Measurements from ENCODE around the gene LDLR. TPM values are rescaled to one million over a fixed set of nuclear protein-coding genes. Genes with fewer than 3 reads are reported as not detected.

Gene LDLR
- 116 and 121 TPM in 2 replicates for total RNA-seq

GRCh38 chr19:11089254-11090013, at the start of gene LDLR:
Gene LDLR (plus strand): TSS chr19:11089463. CDS start chr19:11089549, 86 bp downstream.
- intact Hi-C loops (cut with micrococcal nuclease): loop anchor here (1.0 to 10.0 kb wide), 14 partner anchors 41 to 985 kb away; partner anchors contain the start of genes ANGPTL6, CARM1, CDKN2D and DNMT1

DNA sequence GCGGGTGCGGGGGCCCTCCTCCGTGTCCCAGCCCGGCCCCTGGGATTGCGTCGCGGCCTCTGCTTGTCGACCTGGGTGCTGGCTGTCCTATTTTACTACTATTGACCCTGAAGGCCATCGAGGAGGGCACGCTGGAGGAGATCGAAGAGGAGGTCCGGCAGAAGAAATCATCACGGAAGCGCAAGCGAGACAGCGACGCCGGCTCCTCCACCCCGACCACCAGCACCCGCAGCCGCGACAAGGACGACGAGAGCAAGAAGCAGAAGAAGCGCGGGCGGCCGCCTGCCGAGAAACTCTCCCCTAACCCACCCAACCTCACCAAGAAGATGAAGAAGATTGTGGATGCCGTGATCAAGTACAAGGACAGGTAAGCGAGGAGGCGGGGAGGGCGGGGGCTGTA, 48.1 kb upstream of the LDLR start:
- intact Hi-C loops (cut with micrococcal nuclease): no loop called here

- intact Hi-C loops (cut with micrococcal nuclease): no loop called here
Observed at GRCh38 chr19:11041966-11042627, 47.2 kb upstream of the LDLR start.

DNA sequence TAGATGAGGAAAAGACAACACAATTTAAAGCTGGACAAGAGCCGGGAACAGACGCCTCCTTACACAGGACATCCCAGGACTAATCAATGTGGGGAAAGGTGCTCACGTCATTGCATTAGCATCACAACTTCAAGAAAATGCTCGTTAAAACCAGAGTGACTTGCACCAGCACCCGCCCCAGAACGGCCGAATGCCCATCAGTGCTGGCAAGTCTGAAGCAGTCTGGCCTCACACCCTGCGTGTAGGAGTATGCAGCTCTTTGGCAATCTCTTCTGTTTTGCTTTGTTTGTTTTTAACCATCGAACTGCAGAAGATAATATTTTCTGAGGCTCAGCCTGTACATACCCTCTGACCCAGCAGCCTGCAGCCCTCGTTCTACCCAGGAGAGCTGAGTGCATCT, 44.8 kb upstream of the LDLR start:
- intact Hi-C loops (cut with micrococcal nuclease): no loop called here

- intact Hi-C loops (cut with micrococcal nuclease): no loop called here
Observed at GRCh38 chr19:11045536-11045935, 43.7 kb upstream of the LDLR start.

DNA sequence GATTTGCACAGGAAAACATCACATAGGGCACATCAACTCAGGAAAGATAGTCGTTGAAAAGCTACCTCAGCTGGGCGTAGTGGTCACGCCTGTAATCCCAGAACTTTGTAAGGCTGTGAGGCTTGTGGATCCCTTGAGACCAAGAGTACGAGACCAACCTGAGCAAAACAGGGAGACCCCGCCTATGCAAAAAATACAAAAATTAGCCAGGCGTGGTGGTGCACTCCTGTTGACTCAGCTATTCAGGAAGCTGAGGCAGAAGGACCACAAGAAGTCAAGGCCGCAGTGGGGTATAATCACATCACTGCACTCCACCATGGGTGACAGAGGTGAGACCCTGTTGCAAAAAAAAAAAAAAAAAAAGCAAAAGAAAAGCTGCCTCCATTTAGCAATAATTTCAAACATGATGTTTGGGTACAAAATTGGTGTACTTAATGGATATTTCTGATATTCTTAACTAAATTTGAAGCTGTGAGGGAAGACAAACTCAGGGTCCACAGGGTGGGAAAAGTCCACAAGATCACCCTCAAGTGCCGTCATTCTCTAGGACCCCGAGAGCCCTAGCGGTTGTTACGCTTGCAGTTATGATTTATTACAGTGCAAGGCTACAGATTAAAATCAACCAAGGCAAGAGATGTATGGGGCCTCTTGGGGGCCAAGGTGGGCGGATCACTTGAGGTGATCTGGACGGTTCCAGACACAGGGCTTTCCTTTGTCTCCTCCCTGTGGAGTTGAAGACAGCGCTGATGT, 42.5 kb upstream of the LDLR start:
- intact Hi-C loops (cut with micrococcal nuclease): no loop called here

DNA sequence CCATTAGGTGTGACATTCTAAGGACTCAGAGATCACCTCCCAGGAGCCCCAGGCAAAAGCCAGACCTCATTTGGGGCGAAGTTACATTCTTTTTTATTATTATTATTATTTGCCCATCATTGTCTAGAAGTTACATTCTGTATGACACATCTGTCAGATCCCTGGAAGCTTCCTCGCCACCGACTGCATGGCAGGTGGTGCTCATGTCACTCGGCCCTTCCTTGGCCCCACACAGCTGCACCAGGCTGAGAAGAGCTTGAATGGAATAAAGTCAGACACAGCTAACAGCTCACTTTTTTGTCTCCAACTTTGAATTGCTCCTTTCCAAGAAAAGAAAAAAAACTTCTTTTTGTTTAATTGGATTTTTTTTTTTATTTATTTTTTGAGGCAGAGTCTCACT, 41.4 kb upstream of the LDLR start:
- intact Hi-C loops (cut with micrococcal nuclease): loop anchor here (2.0 kb wide), 1 partner anchor 43 kb away; no protein-coding TSS in a partner anchor

DNA sequence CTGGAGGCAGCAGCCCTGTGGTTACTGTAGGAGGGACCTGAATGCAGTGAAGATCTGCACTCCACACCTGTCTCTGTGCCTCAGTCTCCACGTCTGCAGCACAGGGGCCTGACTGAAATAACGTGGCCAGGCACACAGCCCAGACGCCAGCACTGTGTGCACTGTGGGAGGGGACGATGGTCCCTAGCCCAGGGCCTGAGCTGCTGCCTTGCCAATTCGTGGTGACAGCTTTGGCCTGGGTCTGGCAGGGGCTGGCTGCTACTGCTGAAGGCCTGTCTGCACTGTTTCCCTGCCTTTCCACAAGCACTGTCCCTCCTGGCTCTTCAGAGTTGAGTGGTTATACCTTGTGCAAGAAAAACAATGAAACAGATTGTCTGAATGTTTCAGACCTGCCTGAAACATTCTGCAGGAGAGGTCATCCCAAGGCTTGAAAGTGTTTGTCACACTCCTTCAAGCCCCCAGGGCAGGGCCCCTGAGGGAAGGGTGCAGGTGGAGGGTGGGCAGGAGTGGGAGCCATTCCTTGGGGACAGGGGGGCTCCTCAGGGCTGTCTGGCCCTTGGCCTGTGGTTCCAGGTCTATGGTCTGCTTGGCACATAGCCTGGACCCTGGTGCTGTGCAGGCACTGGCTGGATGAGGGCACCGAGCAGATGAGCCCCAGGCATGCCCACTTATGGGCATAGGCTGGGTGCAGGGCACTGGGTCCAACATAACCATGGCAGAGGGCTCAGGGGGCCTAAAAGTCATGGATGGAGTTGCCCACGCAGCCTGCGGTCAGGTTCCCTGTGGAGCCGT, 38.7 kb upstream of the LDLR start:
- intact Hi-C loops (cut with micrococcal nuclease): no loop called here

- intact Hi-C loops (cut with micrococcal nuclease): no loop called here
Observed at GRCh38 chr19:11053817-11054195, 35.5 kb upstream of the LDLR start.

GRCh38 chr19:11054200-11054599, 35.1 kb upstream of the LDLR start:
- intact Hi-C loops (cut with micrococcal nuclease): no loop called here

- intact Hi-C loops (cut with micrococcal nuclease): no loop called here
Observed at GRCh38 chr19:11054628-11055027, 34.6 kb upstream of the LDLR start.

DNA sequence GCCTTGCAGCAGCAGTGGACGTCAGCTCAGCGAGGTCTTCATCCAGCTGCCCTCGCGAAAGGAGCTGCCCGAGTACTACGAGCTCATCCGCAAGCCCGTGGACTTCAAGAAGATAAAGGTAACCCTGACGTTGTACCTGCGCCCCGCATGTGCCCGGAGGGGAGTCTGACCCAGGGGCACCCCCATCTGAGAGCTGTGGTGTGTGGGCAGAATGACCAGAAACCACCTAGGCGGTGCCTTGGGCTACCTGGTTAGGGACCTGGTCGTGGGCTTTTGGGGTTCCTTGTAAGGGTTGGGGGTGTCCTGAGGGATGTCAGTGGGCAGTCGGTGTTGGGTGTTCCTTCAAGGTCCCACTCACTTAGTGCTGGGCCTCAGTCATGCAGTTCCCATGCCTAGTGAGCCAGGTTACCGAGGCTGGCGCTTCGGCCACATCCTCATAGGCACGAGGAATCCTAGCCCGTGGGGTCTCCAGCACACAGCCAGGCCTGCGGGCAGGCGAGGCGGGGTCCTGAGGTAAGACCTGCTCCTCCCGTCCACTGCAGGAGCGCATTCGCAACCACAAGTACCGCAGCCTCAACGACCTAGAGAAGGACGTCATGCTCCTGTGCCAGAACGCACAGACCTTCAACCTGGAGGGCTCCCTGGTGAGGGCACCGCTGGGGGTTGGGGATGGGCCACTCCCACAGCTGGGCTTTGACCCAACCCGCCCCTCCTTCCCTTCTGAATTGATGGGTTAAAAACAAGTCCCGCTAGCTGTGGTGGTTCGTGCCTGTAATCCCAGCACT, 30.8 kb upstream of the LDLR start:
- intact Hi-C loops (cut with micrococcal nuclease): no loop called here

- intact Hi-C loops (cut with micrococcal nuclease): no loop called here
Observed at GRCh38 chr19:11059511-11060358, 29.5 kb upstream of the LDLR start.

DNA sequence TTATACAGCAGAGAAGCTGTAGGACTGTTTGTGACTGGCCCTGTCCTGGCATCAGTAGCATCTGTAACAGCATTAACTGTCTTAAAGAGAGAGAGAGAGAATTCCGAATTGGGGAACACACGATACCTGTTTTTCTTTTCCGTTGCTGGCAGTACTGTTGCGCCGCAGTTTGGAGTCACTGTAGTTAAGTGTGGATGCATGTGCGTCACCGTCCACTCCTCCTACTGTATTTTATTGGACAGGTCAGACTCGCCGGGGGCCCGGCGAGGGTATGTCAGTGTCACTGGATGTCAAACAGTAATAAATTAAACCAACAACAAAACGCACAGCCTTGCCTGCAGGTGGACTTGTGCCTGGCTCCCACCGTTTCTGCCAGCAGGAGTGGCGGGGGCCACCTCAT, 27.3 kb upstream of the LDLR start:
- intact Hi-C loops (cut with micrococcal nuclease): no loop called here

- intact Hi-C loops (cut with micrococcal nuclease): no loop called here
Observed at GRCh38 chr19:11063434-11063833, 25.8 kb upstream of the LDLR start.

DNA sequence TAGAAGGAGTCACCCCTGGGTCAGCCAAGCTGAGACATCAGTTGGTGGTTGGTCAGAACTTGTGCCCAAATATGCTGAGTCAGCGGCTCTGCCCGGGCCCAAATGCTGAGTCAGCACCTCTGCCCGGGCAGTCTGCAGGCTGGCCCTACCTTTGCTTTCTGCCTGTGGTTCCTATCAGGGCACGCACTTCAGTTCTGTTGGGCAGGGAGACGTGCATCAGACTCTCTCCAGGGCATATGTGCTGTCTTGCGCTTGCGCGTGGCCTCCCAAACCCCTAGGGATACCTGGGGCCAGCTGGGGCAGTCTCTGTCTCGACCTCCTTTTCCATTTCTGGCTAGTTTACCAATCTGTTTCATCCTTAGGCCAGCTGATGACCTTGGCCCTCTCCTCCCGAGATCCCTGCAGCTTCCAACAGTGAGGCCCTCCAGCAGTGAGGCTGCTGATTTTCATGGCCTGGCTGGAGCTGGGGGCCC, 24.4 kb upstream of the LDLR start:
- intact Hi-C loops (cut with micrococcal nuclease): no loop called here

DNA sequence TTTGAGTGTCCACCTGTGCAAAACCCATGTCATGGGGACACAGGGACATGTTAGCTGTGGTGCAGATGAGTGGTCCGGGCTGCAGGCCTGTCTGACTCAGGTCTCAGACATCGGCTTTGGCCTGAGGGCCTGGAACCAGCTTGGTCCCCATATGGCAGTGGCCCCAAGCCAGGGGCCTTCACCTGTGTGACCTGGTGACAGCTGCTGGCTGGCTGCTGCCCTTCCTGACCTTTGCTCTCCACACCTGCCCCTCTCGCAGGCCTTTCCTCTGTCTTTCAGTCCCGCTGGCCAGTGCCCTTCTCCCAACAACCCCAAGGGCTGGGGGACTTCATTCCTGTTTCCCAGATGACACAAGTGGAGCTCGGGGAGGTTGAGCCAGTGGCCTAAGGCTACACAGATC, 22.9 kb upstream of the LDLR start:
- intact Hi-C loops (cut with micrococcal nuclease): no loop called here

DNA sequence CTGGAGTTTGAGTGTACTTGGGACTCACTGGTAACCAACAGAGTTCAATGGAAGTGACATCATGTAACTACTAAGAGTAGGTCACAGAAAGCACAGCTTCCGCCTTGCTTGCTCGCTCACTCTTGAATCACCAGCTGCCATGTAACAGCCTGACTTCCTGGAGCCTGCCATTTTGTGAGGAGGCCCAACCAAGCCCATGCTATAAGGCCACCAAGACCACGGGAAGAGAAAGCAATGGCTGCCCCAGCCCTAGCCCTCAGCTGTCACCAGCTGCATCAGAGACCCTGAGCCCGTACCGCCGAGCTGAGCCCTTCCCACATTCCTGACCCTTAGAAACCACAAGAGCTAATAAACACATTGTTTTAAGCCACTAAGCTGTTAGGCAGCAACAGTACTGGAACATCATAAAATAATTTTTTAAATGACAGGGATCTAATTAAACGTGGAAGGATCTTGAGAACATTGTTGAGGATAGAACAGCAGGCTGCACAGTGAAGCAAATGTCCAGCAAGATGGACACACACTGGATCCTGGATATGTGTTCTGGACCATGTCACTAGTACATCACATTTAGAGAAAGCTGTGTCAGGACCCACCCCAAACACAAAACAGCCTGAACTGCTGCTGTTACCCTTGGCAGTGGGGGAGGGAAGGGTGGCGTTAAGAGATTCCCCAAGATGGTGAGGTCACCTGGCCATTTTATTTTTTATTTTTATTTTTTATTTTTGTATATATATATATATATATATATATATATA, 21.7 kb upstream of the LDLR start:
- intact Hi-C loops (cut with micrococcal nuclease): no loop called here

GRCh38 chr19:11069561-11069960, 19.7 kb upstream of the LDLR start:
- intact Hi-C loops (cut with micrococcal nuclease): no loop called here

All from T-helper 1 cell treated with Interleukin-12 subunit alpha and Interleukin-12 subunit beta and Interleukin-4 antibody, amounts not matched to agents 30 ng/mL and 1 ng/mL, for 36 hours (primary cell).